HG03342 (cell line): ENCODE results near the gene BCS1L.

Experiments used
- ATAC-seq: cut with Tn5 transposase; IDR thresholded peaks from one replicate; pipeline ENCODE4 v1.9.1; 2021; ENCODE audit warnings: mild to moderate bottlenecking, moderate library complexity; ENCODE audit not compliant: unreplicated experiment

BCS1L gene

GRCh38 chr2:218659988-218660358 lies 490 bp downstream of the BCS1L start:
- ATAC-seq, result no peak

GRCh38 chr2:218662377-218662776 lies 2.9 kb downstream of the BCS1L start:
- no peak for ATAC-seq

DNA sequence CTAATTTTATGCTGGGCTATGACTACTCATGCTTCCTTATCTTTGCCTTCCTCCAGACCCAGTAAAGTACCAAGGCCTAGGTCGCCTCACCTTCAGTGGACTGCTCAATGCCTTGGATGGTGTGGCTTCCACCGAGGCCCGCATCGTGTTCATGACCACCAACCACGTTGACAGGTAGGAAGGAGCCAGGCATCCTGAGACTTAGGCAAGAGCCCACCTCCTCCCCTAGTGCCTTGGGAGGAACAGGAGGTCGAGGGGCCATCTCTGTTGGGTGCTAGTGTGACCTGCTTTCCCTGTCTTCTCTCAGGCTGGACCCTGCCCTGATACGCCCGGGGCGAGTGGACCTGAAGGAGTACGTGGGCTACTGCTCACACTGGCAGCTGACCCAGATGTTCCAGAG lies 3.3 kb downstream of the BCS1L start:
- ATAC-seq, result no peak

GRCh38 chr2:218663901-218664300 lies 4.4 kb downstream of the BCS1L start:
- no peak for ATAC-seq

GRCh38 chr2:218664653-218665052 lies 5.2 kb downstream of the BCS1L start:
- ATAC-seq, result no peak

DNA sequence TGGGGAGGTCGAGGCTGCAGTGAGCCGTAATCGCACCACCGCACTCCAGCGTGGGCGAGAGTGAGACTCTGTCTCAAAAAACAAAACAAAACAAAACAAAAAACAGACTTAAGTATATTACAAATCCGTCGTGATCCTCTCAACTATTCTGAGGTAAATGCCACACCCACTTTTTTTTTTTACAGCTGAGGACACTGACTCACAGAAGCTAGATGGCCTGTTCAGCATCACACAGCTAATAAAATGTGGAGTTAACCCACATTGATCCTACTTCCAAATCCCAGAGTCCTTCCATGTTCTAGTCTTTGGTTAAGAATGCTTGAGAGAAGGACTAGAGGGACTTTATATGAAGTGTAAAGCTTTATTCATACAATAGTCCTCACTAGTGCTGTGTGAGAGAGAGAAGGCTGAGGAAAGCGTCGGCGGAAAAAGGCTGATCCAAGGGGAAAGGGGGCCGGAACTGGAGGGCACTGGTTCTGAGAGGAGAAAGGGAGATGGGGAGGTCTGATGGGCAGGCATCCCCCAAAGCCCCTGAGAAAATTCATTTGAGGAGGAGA lies 11.7 kb downstream of the BCS1L start:
- no peak for ATAC-seq

DNA sequence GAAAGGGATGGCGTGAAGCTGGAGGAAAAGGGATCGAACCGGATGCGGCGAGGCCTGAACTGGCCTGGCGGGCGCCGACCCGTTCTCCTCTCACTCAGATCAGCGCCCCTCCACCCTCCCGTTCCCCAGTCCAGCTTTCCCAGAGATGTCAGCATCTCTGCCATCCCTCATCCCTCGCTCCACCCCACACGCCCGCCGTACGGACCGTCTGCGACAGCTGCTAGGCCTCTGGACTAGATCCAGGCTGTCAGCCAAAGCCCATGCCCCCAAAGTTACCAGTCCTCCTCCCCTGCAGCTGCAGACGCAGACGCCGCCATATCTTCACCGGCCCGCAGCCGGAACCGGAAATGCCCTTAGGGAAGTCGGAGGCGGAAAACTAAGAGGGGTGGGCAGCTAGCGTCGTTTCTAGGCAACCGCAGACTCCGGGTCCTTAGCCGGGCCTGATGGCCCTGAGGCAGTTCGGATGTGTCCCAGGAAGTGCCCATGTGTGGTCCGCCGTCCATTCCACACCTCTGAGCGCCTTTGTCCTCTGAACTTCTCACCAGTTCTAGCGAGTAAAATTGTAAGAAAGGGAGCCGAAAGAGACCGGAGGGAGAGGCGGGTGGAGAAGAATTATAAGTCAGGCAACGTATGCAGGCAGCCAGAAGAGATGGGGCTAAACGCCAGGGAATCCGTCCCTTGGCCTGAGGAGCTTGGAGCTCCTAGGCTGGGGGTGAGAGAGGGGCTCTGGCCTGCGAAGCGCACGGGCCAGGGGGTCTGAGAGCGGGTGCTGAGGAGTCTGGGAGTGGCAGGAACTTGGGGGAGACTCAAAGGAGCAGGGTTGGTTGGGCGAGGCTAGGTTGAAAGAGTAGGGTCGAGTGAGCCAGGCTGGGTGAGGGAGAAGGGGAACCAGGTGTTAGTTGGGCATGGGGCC lies 12.4 kb downstream of the BCS1L start, which contains the start of the genes RNF25 and STK36:
Gene RNF25, minus strand, starts transcription at position 349 of the 913 bp plus-strand sequence. Its CDS starts 32 bp downstream, at position 317.
Gene STK36, plus strand, starts transcription at position 433 of the 913 bp plus-strand sequence. CDS start 744 bp downstream, outside the sequence.
- peak; percentile 98 for ATAC-seq

- no peak for ATAC-seq
Measured at GRCh38 chr2:218679119-218679518, 19.6 kb downstream of the BCS1L start.

DNA sequence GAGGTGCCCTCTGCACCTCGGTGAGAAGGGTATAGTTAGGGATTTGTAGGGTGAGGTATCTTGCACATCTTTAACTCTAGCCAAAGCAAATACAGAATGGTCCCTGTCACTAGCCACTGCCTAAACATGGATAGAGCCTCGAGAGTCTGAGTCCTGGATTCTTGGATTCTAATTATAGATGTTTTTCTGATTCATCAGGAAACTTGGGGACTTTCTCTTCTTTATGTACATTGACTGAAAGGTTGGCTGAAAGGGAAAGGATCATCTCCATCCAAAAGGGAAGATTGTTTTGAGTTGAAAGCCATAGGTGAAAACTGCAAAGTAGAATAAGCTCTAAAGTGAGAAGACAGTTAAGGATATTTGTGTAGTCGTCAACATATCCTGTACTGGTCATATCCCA lies 20.6 kb downstream of the BCS1L start:
- no peak for ATAC-seq

DNA sequence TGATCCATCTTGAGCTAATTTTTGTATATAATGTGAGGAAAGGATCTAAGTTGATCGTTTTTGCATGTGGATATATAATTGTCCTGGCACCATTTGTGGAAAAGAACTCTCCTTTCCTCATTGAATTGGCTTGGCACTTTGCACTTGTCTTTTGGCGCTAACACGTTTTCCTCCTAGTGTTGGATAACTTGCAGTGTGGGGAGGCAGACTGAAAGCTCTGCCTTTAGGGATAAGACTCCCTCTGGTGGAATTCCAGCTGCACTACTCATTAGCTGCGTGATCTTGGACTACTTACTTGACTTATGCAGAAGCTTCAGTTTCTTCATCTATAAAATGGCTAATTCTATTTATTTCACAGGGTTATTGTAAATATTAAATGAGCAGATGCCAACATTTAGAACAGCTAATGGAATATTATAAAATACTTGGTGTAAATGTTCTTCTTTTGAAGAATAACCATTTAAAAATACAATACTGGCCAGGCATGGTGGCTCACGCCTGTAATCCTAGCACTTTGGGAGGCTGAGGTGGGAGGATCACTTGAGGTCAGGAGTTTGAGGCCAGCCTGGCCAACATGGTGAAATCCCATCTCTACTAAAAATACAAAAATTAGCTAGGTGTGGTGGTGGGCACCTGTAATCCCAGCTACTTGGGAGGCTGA lies 28.0 kb downstream of the BCS1L start:
- ATAC-seq, result peak; percentile 58

DNA sequence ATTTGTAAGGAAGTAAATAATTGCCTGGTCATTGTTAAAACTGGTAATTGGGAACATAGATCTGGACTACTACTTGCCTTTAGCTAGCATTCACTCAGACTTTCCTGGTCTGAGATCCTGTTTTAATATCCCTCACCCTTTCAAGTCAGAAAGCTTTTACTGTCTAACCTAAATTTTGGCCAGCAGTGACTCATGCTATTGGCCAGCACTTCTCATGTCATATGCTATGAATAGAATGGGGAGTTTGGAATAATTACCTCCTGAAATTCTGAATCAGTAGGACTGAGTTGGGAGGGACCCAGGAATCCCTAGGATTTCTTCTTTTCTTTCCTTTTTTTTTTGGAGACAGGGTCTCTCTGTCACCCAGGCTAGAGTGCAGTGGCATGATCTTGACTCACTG lies 31.8 kb downstream of the BCS1L start:
- ATAC-seq, result no peak

DNA sequence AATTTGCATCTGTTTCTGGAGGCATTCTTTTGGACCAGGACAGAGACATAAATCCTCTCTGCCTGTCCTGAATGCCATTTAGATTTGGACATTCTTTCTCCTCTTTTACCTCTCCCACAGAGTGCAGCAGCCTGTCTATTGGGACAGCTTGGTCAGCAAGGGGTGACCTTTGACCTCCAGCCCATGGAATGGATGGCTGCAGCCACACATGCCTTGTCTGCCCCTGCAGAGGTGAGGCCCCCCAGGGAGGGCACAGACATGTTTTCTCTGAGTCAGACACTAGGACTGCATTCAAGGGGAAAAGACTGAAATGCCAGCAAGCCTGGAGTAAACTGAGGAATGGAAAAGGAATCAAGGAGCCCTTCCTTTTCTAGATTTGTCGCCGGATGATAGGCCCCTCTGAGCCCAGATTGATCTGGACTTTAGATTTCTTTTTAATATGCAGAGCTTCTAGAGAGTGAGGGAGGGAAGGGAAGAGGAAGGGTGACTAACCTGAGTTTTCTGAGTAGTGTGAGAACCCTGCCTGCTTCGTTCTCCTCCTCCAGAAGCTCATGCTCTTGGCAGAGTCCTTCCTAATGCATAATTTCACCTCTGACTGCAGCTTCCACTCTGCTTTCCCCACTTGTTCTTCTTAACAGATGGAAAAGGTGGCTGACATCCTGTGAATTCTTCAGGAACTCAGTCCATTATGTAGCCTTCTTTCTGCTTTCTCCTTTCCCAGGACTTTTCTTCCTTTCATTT lies 35.1 kb downstream of the BCS1L start:
- ATAC-seq, result no peak

DNA sequence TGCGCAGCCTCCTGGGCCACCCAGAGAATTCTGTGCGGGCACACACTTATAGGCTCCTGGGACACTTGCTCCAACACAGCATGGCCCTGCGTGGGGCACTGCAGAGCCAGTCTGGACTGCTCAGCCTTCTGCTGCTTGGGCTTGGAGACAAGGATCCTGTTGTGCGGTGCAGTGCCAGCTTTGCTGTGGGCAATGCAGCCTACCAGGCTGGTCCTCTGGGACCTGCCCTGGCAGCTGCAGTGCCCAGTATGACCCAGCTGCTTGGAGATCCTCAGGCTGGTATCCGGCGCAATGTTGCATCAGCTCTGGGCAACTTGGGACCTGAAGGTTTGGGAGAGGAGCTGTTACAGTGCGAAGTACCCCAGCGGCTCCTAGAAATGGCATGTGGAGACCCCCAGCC lies 39.4 kb downstream of the BCS1L start:
- ATAC-seq, result no peak

- no peak for ATAC-seq
Measured at GRCh38 chr2:218701806-218702205, 42.3 kb downstream of the BCS1L start.

DNA sequence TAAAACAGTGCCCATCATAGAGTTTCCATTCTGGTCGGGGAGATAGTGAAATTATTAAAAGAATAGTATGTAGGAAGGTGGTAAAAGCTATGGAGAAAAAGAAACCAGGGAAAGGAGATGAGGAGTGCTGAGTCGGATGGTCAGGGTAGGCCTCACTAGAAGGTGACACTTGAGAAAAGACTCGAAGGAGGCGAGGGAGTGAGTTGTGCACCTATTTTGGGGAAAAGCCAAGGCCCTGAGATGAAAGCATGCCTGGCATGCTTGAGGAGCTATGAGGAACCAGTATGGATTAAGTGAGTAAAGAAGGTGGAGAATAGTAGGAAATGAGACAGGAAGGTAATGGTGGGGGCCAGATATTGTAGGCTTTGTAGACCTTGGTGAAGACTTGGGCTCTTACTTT lies 43.9 kb downstream of the BCS1L start:
- no peak for ATAC-seq

- ATAC-seq, result peak; percentile 45
Measured at GRCh38 chr2:218708086-218708485, 48.6 kb downstream of the BCS1L start.

- no peak for ATAC-seq
Measured at GRCh38 chr2:218709908-218710307, 50.4 kb downstream of the BCS1L start.

GRCh38 chr2:218710334-218710686 lies 50.8 kb downstream of the BCS1L start:
- ATAC-seq, result no peak

DNA sequence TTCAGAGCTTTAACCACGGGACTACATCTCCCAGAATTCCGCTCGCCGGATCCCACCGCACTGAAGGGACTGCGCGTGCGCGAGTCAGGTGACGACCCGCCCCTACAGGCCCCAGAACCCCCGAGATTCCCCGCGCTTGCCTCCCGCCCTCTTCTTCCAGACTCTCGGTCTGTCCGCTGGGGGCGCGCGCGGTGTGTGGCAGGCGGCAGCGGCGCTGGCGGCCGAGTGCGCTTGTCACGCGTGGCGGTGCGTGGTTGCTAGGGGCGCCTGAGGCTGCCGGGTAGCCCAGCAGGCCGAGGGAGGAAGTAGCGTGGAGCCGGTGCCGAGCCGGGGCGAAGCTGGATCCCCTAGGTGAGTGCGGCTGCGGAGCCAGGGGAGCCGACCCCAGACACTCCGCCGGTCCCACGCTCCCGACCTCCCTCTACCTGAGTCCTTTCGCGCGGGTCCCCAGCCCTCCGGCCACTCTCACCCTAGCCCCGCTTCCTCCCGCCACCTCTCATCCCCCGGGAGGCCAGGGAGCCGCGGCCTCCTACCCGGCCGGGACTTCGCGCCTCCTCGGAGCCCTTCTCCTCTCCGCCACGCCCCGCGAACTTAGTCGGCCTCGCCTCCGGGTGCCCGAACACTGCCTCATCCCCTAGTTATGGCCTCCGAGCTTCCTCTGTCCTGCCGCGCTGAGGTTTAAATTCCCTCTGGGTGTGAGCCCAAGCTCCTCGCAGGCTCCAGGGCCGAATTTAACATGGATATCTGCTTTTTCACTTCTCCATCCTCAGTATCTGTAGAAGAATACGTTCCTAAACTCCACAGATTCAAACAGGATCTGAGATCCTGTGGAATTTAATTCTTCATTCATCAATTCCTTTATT lies 51.4 kb downstream of the BCS1L start, which contains the start of gene TTLL4:
Gene TTLL4, plus strand, starts transcription at position 149 of the 863 bp plus-strand sequence. CDS start 26,842 bp downstream, outside the sequence.
- peak; percentile 84 for ATAC-seq

DNA sequence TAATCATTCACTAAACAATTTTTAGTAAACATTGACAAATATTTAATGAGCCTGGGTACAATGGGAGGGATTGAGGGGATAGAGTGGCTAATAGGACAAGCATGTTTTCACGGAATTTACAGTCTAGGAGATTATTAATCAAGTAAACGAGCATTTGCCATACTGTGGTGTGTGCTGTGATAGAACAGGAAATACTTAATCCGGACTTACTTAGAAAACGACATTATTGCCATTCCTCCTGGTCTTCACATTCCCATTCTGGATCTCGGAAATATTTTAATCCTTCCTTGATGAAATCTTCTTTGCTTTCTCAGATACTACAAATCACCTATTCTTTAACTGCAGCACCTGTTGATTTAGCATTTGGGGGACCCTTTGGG lies 52.1 kb downstream of the BCS1L start:
- ATAC-seq, result no peak
